ENCODE data around the gene GUCY2C. TPM values are rescaled to one million over a fixed set of nuclear protein-coding genes. Genes with fewer than 3 reads are reported as not detected.
A peak's percentile ranks its signal among the peaks of the same experiment; 100 is the strongest.

Gene GUCY2C
- polyA plus RNA-seq, 3 donors, result 0.04 to 0.14 (median 0.10) TPM

- no peaks in the 10 kb centered on the region for H3K9me3 ChIP-seq (replicated peaks in 1 of 2; ENCODE audit: control insufficient read depth in 1 of 2, insufficient read depth in 1 of 2, low read length in 2 of 2)
- H2AFZ ChIP-seq (ENCODE audit: insufficient read depth, low read depth, low read length, poor library complexity, severe bottlenecking), result no peak overlapping the region
- H3K36me3 ChIP-seq (replicated peaks in 1 of 2; ENCODE audit: control insufficient read depth in 1 of 2, insufficient read depth in 2 of 2, low read length in 2 of 2), result no peaks in the 10 kb centered on the region
- Mint-ChIP-seq H3K27ac (no peak overlapping the region), H3K9me3 (peaks cover 0 to 3% (median 0%) of the 10 kb centered on the region in 7 donors), H3K4me3 (no peak overlapping the region), H3K27me3 (ENCODE audit: low read depth in 3 of 3) (peaks cover 2 to 20% (median 10%) of the 10 kb centered on the region in 3 donors), H3K36me3 (no peaks in the 10 kb centered on the region), H3K4me1 (peaks cover 9% of the 10 kb centered on the region)
- no peak for TF ChIP-seq CTCF (IDR thresholded peaks at IDR 0.05)
- H4K20me1 ChIP-seq (ENCODE audit: insufficient read depth, low read length), result no peaks in the 10 kb centered on the region
- H3K79me2 ChIP-seq (ENCODE audit: insufficient read depth, low read length), result no peaks in the 10 kb centered on the region
- intact Hi-C loops (cut with micrococcal nuclease), result no loop called here
- DNase-seq, result no peak
- no peak overlapping the region for H3K4me3 ChIP-seq (replicated peaks in 1 of 3; ENCODE audit: low read depth in 2 of 3, low read length in 3 of 3)
- H3K27ac ChIP-seq (ENCODE audit: low read depth in 1 of 2, low read length in 2 of 2), result no peak overlapping the region
- no peaks in the 10 kb centered on the region for H3K4me1 ChIP-seq (ENCODE audit: control insufficient read depth in 1 of 2, insufficient read depth in 2 of 2, low read length in 2 of 2)
- H3K27me3 ChIP-seq (ENCODE audit: control insufficient read depth in 2 of 2, insufficient read depth in 2 of 2, low read length in 2 of 2), result no peaks in the 10 kb centered on the region
- WGBS (ENCODE audit: insufficient coverage), result 91% methylated on average over 16 of the region's 23 CpGs
- no peak overlapping the region for H3K4me2 ChIP-seq (replicated peaks; ENCODE audit: extremely low read depth, low read length, poor library complexity, severe bottlenecking)
- no peak overlapping the region for H3K9ac ChIP-seq (ENCODE audit: insufficient read depth, low read length, poor library complexity, severe bottlenecking)
Observed at GRCh38 chr12:14665354-14666348, 30.7 kb downstream of the GUCY2C start.

DNA sequence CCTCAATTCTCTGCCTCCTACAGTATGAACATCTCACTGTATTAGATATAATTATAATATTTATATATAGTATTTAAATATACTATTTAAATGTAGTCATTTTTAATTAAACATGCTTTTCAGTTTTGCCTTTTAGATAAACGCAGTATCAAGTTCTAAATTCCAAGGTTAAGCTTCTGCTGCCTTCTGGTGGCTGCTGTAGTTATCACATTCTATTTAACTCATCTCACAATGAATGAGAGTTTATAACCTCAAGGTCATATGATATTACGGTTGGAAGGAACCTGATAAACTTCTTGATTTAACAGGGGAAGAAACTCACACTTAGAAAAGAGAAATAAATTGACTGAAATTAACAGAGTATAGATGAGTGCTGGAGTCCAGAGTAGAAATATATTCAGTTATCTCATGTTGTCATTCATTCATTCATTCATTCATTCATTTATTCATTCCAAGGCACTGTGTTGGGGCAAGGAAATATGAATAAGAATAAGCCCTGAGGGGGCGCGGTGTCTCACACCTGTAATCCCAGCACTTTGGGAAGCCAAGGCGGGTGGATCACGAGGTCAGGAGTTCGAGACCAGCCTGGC, 31.9 kb downstream of the GUCY2C start:
- H3K27me3 ChIP-seq (ENCODE audit: control insufficient read depth in 2 of 2, insufficient read depth in 2 of 2, low read length in 2 of 2), result no peaks in the 10 kb centered on the region
- no peak overlapping the region for H2AFZ ChIP-seq (ENCODE audit: insufficient read depth, low read depth, low read length, poor library complexity, severe bottlenecking)
- H3K27me3 Mint-ChIP-seq (ENCODE audit: low read depth in 3 of 3), result peaks cover 2 to 21% (median 10%) of the 10 kb centered on the region in 3 donors
- H3K9me3 Mint-ChIP-seq, result peaks cover 0 to 1% (median 0%) of the 10 kb centered on the region in 7 donors
- no CpG with 5 or more reads among the region's 7 CpGs for WGBS (ENCODE audit: insufficient coverage)
- intact Hi-C loops (cut with micrococcal nuclease), result loop anchor here in 1 of 2 donors (5.0 kb wide), 1 partner anchor 427 kb away; no protein-coding TSS in a partner anchor
- H3K79me2 ChIP-seq (ENCODE audit: insufficient read depth, low read length), result no peaks in the 10 kb centered on the region
- no peaks in the 10 kb centered on the region for H3K36me3 Mint-ChIP-seq
- H4K20me1 ChIP-seq (ENCODE audit: insufficient read depth, low read length), result no peaks in the 10 kb centered on the region
- DNase-seq, result peak; percentile 17 to 54 (median 24)
- no peak overlapping the region for H3K4me3 ChIP-seq (replicated peaks in 1 of 3; ENCODE audit: low read depth in 2 of 3, low read length in 3 of 3)
- H3K36me3 ChIP-seq (replicated peaks in 1 of 2; ENCODE audit: control insufficient read depth in 1 of 2, insufficient read depth in 2 of 2, low read length in 2 of 2), result no peaks in the 10 kb centered on the region
- H3K27ac Mint-ChIP-seq, result no peak overlapping the region
- H3K9ac ChIP-seq (ENCODE audit: insufficient read depth, low read length, poor library complexity, severe bottlenecking), result no peak overlapping the region
- TF ChIP-seq CTCF (IDR thresholded peaks at IDR 0.05), result peak; percentile 67
- H3K4me1 Mint-ChIP-seq, result peaks cover 9% of the 10 kb centered on the region
- no peak overlapping the region for H3K4me2 ChIP-seq (replicated peaks; ENCODE audit: extremely low read depth, low read length, poor library complexity, severe bottlenecking)
- no peaks in the 10 kb centered on the region for H3K9me3 ChIP-seq (replicated peaks in 1 of 2; ENCODE audit: control insufficient read depth in 1 of 2, insufficient read depth in 1 of 2, low read length in 2 of 2)
- no peak overlapping the region for H3K27ac ChIP-seq (ENCODE audit: low read depth in 1 of 2, low read length in 2 of 2)
- no peaks in the 10 kb centered on the region for H3K4me1 ChIP-seq (ENCODE audit: control insufficient read depth in 1 of 2, insufficient read depth in 2 of 2, low read length in 2 of 2)
- no peak overlapping the region for H3K4me3 Mint-ChIP-seq
